ENCODE data around the gene GLYAT. TPM values are rescaled to one million over a fixed set of nuclear protein-coding genes. Genes with fewer than 3 reads are reported as not detected.

GLYAT gene
- total RNA-seq: under 1 TPM in 1 of 4 donors, not detected in 3; 0.39 TPM
- 0.57 TPM for polyA plus RNA-seq
- long read RNA-seq, donor 1: 0 reads
- long read RNA-seq, donor 2: 0 reads
- long read RNA-seq, donor 3: 0 reads
- long read RNA-seq, donor 4: 0 reads

GRCh38 chr11:58731819-58732218 lies at the start of gene GLYAT:
GLYAT (minus strand) TSS chr11:58731943; CDS start chr11:58724496, 7,447 bp downstream.
- 77% methylated on average over 4 of the region's 4 CpGs for WGBS
- ATAC-seq: no peak

GRCh38 chr11:58781345-58781744 lies 49.6 kb upstream of the GLYAT start:
- H3K4me3 ChIP-seq (ENCODE audit: low read length): no peak overlapping the region
- H3K27me3 ChIP-seq (ENCODE audit: control insufficient read depth, insufficient read depth): no peaks in the 10 kb centered on the region
- no peaks in the 10 kb centered on the region for H3K4me1 ChIP-seq (ENCODE audit: control insufficient read depth, insufficient read depth, low read length)
- H3K9me3 ChIP-seq (ENCODE audit: control insufficient read depth, low read length): no peaks in the 10 kb centered on the region
- ATAC-seq (no peak), DNase-seq (no peak)
- no peak overlapping the region for H3K27ac ChIP-seq (ENCODE audit: low read length)
- intact Hi-C loops (cut with DNase I): no loop called here

More at GRCh38 chr11:58731819-58732218, at the start of gene GLYAT:
- no peaks in the 10 kb centered on the region for H3K27me3 ChIP-seq (ENCODE audit: control insufficient read depth, insufficient read depth)
- H3K27ac ChIP-seq (ENCODE audit: low read length): no peak within 1 kb of the TSS
- no peak within 1 kb of the TSS for H3K4me3 ChIP-seq (ENCODE audit: low read length)
- intact Hi-C loops (cut with DNase I): no loop called here
- no peak for DNase-seq
- no peaks in the 10 kb centered on the region for H3K4me1 ChIP-seq (ENCODE audit: control insufficient read depth, insufficient read depth, low read length)
- H3K9me3 ChIP-seq (ENCODE audit: control insufficient read depth, low read length): no peaks in the 10 kb centered on the region

GRCh38 chr11:58780578-58780977 lies 48.8 kb upstream of the GLYAT start:
- WGBS: 84% methylated on average over 3 of the region's 3 CpGs

GRCh38 chr11:58776891-58777710 lies 45.4 kb upstream of the GLYAT start:
- WGBS: 67% methylated on average over 12 of the region's 12 CpGs
- no peak for ATAC-seq
- intact Hi-C loops (cut with DNase I): no loop called here
- no peak for DNase-seq
- H3K27me3 ChIP-seq (ENCODE audit: control insufficient read depth, insufficient read depth): no peaks in the 10 kb centered on the region
- H3K27ac ChIP-seq (ENCODE audit: low read length): no peak overlapping the region
- H3K9me3 ChIP-seq (ENCODE audit: control insufficient read depth, low read length): no peaks in the 10 kb centered on the region
- H3K4me3 ChIP-seq (ENCODE audit: low read length): no peak overlapping the region
- H3K4me1 ChIP-seq (ENCODE audit: control insufficient read depth, insufficient read depth, low read length): no peaks in the 10 kb centered on the region

More at GRCh38 chr11:58780578-58780977, 48.8 kb upstream of the GLYAT start:
- Histone ChIP-seq H3K4me1 (ENCODE audit: control insufficient read depth, insufficient read depth, low read length) (no peaks in the 10 kb centered on the region), H3K27ac (ENCODE audit: low read length) (no peak overlapping the region), H3K4me3 (ENCODE audit: low read length) (no peak overlapping the region), H3K9me3 (ENCODE audit: control insufficient read depth, low read length) (no peaks in the 10 kb centered on the region), H3K27me3 (ENCODE audit: control insufficient read depth, insufficient read depth) (no peaks in the 10 kb centered on the region)
- ATAC-seq (no peak), DNase-seq (no peak)
- intact Hi-C loops (cut with DNase I): no loop called here

- DNase-seq: no peak
- Histone ChIP-seq H3K4me3 (ENCODE audit: low read length) (no peak overlapping the region), H3K27me3 (ENCODE audit: control insufficient read depth, insufficient read depth) (no peaks in the 10 kb centered on the region), H3K27ac (ENCODE audit: low read length) (no peak overlapping the region), H3K4me1 (ENCODE audit: control insufficient read depth, insufficient read depth, low read length) (no peaks in the 10 kb centered on the region), H3K9me3 (ENCODE audit: control insufficient read depth, low read length) (no peaks in the 10 kb centered on the region)
- ATAC-seq: no peak
- WGBS: 84% methylated on average over 5 of the region's 5 CpGs
- intact Hi-C loops (cut with DNase I): no loop called here
Observed at GRCh38 chr11:58775066-58775708, 43.4 kb upstream of the GLYAT start.

GRCh38 chr11:58774164-58774593 lies 42.4 kb upstream of the GLYAT start:
- no peak for ATAC-seq
- intact Hi-C loops (cut with DNase I): no loop called here
- no peak overlapping the region for H3K4me3 ChIP-seq (ENCODE audit: low read length)
- no peak overlapping the region for H3K27ac ChIP-seq (ENCODE audit: low read length)
- H3K9me3 ChIP-seq (ENCODE audit: control insufficient read depth, low read length): no peaks in the 10 kb centered on the region
- no peaks in the 10 kb centered on the region for H3K27me3 ChIP-seq (ENCODE audit: control insufficient read depth, insufficient read depth)
- DNase-seq: no peak
- 56% methylated on average over 4 of the region's 4 CpGs for WGBS
- H3K4me1 ChIP-seq (ENCODE audit: control insufficient read depth, insufficient read depth, low read length): no peaks in the 10 kb centered on the region

GRCh38 chr11:58773337-58773736 lies 41.6 kb upstream of the GLYAT start:
- DNase-seq (no peak), ATAC-seq (no peak)
- H3K4me1 ChIP-seq (ENCODE audit: control insufficient read depth, insufficient read depth, low read length): no peaks in the 10 kb centered on the region
- WGBS: 66% methylated on average over 3 of the region's 3 CpGs
- no peaks in the 10 kb centered on the region for H3K9me3 ChIP-seq (ENCODE audit: control insufficient read depth, low read length)
- H3K4me3 ChIP-seq (ENCODE audit: low read length): no peak overlapping the region
- no peak overlapping the region for H3K27ac ChIP-seq (ENCODE audit: low read length)
- intact Hi-C loops (cut with DNase I): no loop called here
- no peaks in the 10 kb centered on the region for H3K27me3 ChIP-seq (ENCODE audit: control insufficient read depth, insufficient read depth)

- intact Hi-C loops (cut with DNase I): no loop called here
- ATAC-seq: no peak
- no peak overlapping the region for H3K4me3 ChIP-seq (ENCODE audit: low read length)
- 82% methylated on average over 5 of the region's 5 CpGs for WGBS
- no peaks in the 10 kb centered on the region for H3K27me3 ChIP-seq (ENCODE audit: control insufficient read depth, insufficient read depth)
- no peak for DNase-seq
- no peak overlapping the region for H3K27ac ChIP-seq (ENCODE audit: low read length)
- H3K4me1 ChIP-seq (ENCODE audit: control insufficient read depth, insufficient read depth, low read length): no peaks in the 10 kb centered on the region
- H3K9me3 ChIP-seq (ENCODE audit: control insufficient read depth, low read length): no peaks in the 10 kb centered on the region
Observed at GRCh38 chr11:58772329-58773285, 40.9 kb upstream of the GLYAT start.

GRCh38 chr11:58771458-58771855 lies 39.7 kb upstream of the GLYAT start:
- Histone ChIP-seq H3K27me3 (ENCODE audit: control insufficient read depth, insufficient read depth) (no peaks in the 10 kb centered on the region), H3K27ac (ENCODE audit: low read length) (no peak overlapping the region), H3K4me3 (ENCODE audit: low read length) (no peak overlapping the region), H3K4me1 (ENCODE audit: control insufficient read depth, insufficient read depth, low read length) (no peaks in the 10 kb centered on the region), H3K9me3 (ENCODE audit: control insufficient read depth, low read length) (no peaks in the 10 kb centered on the region)
- intact Hi-C loops (cut with DNase I): no loop called here
- no peak for ATAC-seq
- 69% methylated on average over 3 of the region's 3 CpGs for WGBS
- DNase-seq: no peak

GRCh38 chr11:58770627-58771457 lies 39.1 kb upstream of the GLYAT start:
- intact Hi-C loops (cut with DNase I): no loop called here
- no peak for DNase-seq
- no peak overlapping the region for H3K27ac ChIP-seq (ENCODE audit: low read length)

More at GRCh38 chr11:58770627-58771457, 39.1 kb upstream of the GLYAT start:
- ATAC-seq: no peak
- Histone ChIP-seq H3K27me3 (ENCODE audit: control insufficient read depth, insufficient read depth) (no peaks in the 10 kb centered on the region), H3K4me3 (ENCODE audit: low read length) (no peak overlapping the region), H3K4me1 (ENCODE audit: control insufficient read depth, insufficient read depth, low read length) (no peaks in the 10 kb centered on the region), H3K9me3 (ENCODE audit: control insufficient read depth, low read length) (no peaks in the 10 kb centered on the region)
- 68% methylated on average over 11 of the region's 11 CpGs for WGBS

Measured in right cardiac atrium (tissue), 5 donors.